ENCODE data around the gene DMD.

DMD gene

DNA sequence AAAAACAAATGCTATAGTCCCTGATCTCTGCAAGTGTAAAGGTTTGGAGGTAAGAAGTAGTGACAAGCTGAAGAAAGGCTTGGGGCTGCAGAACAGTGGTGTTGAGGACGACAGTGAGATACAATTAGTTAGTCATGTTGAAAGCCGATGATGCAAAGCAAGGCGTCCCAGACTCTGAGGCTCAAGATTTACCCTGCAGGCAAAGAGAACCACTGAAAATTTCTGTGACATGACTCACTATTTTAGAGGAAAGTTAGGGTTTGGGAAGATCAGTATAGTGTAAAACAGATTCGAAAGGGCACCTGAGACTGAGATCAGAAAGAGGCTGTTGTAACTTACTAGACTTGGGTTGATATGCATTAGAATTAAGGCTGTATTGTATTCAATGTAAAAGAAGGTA is 1858.3 kb downstream of the DMD start:
- Histone ChIP-seq H3K27ac (ENCODE audit: low read length) (no peak overlapping the region), H4K20me1 (ENCODE audit: insufficient read depth, low read length) (no peaks in the 10 kb centered on the region), H3K27me3 (replicated peaks; ENCODE audit: insufficient read depth, low read length) (no peaks in the 10 kb centered on the region), H3K9ac (ENCODE audit: low read length) (no peak overlapping the region), H3K79me2 (ENCODE audit: low read length) (no peaks in the 10 kb centered on the region), H3K9me3 (replicated peaks; ENCODE audit: insufficient read depth, low read length) (no peaks in the 10 kb centered on the region), H3K4me1 (ENCODE audit: low read length) (no peaks in the 10 kb centered on the region), H3K36me3 (replicated peaks; ENCODE audit: insufficient read depth, low read length) (no peaks in the 10 kb centered on the region), H3F3A (ENCODE audit: insufficient read depth, low read length) (no peaks in the 10 kb centered on the region), H2AFZ (ENCODE audit: low read length) (no peak overlapping the region), H3K9me2 (replicated peaks; ENCODE audit: insufficient read depth, low read length) (no peaks in the 10 kb centered on the region), H3K4me2 (ENCODE audit: low read depth, low read length) (no peak overlapping the region), H3K4me3 (ENCODE audit: low read length) (no peak overlapping the region)
- no peak for DNase-seq
- TF ChIP-seq EZH2phosphoT487 (IDR thresholded peaks at IDR 0.05; ENCODE audit: low read length) = no peak
- TF ChIP-seq CTCF (IDR thresholded peaks at IDR 0.05; ENCODE audit: low read length) = no peak
- no peak for TF ChIP-seq EZH2 (optimal IDR thresholded peaks at IDR 0.05; ENCODE audit: low read depth, low read length)

DNA sequence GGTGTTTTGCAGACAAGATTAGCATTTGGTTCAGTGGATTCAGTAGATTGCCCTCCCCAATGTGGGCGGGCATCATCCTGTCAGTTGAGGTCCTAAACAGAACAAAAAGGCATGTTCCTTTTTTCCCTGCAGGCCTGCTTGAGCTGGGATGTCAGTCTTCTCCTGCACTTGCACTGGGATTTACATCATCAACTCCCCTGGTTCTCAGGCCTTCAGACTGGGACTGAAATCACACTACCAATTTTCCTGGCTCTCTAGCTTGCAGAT is 1860.6 kb downstream of the DMD start:
- Histone ChIP-seq H3K4me1 (ENCODE audit: low read length) (no peaks in the 10 kb centered on the region), H3K27me3 (replicated peaks; ENCODE audit: insufficient read depth, low read length) (no peaks in the 10 kb centered on the region), H3K4me2 (ENCODE audit: low read depth, low read length) (no peak overlapping the region)

GRCh38 chrX:31349515-31349914 is 1861.8 kb downstream of the DMD start:
- H3K4me3 ChIP-seq (ENCODE audit: low read length) = no peak overlapping the region
- H3K4me2 ChIP-seq (ENCODE audit: low read depth, low read length) = no peak overlapping the region
- H3K27ac ChIP-seq (ENCODE audit: low read length) = no peak overlapping the region
- H3F3A ChIP-seq (ENCODE audit: insufficient read depth, low read length) = no peaks in the 10 kb centered on the region
- H2AFZ ChIP-seq (ENCODE audit: low read length) = no peak overlapping the region
- H3K27me3 ChIP-seq (replicated peaks; ENCODE audit: insufficient read depth, low read length) = no peaks in the 10 kb centered on the region
- H3K36me3 ChIP-seq (replicated peaks; ENCODE audit: insufficient read depth, low read length) = no peaks in the 10 kb centered on the region
- H3K4me1 ChIP-seq (ENCODE audit: low read length) = no peaks in the 10 kb centered on the region
- DNase-seq = no peak
- H3K9ac ChIP-seq (ENCODE audit: low read length) = no peak overlapping the region
- no peaks in the 10 kb centered on the region for H3K9me3 ChIP-seq (replicated peaks; ENCODE audit: insufficient read depth, low read length)
- no peaks in the 10 kb centered on the region for H3K79me2 ChIP-seq (ENCODE audit: low read length)
- no peaks in the 10 kb centered on the region for H4K20me1 ChIP-seq (ENCODE audit: insufficient read depth, low read length)
- TF ChIP-seq EZH2 (optimal IDR thresholded peaks at IDR 0.05; ENCODE audit: low read depth, low read length) (no peak), EZH2phosphoT487 (IDR thresholded peaks at IDR 0.05; ENCODE audit: low read length) (no peak), CTCF (IDR thresholded peaks at IDR 0.05; ENCODE audit: low read length) (no peak)
- no peaks in the 10 kb centered on the region for H3K9me2 ChIP-seq (replicated peaks; ENCODE audit: insufficient read depth, low read length)

More for the DNA sequence above, 1860.6 kb downstream of the DMD start:
- H3K79me2 ChIP-seq (ENCODE audit: low read length) = no peaks in the 10 kb centered on the region
- H3K9me2 ChIP-seq (replicated peaks; ENCODE audit: insufficient read depth, low read length) = no peaks in the 10 kb centered on the region
- no peaks in the 10 kb centered on the region for H3K36me3 ChIP-seq (replicated peaks; ENCODE audit: insufficient read depth, low read length)
- no peak overlapping the region for H3K9ac ChIP-seq (ENCODE audit: low read length)
- no peak for TF ChIP-seq CTCF (IDR thresholded peaks at IDR 0.05; ENCODE audit: low read length)
- TF ChIP-seq EZH2 (optimal IDR thresholded peaks at IDR 0.05; ENCODE audit: low read depth, low read length) = no peak
- H3F3A ChIP-seq (ENCODE audit: insufficient read depth, low read length) = no peaks in the 10 kb centered on the region
- DNase-seq = no peak
- no peaks in the 10 kb centered on the region for H4K20me1 ChIP-seq (ENCODE audit: insufficient read depth, low read length)
- H3K9me3 ChIP-seq (replicated peaks; ENCODE audit: insufficient read depth, low read length) = no peaks in the 10 kb centered on the region
- H2AFZ ChIP-seq (ENCODE audit: low read length) = no peak overlapping the region
- H3K27ac ChIP-seq (ENCODE audit: low read length) = no peak overlapping the region
- no peak overlapping the region for H3K4me3 ChIP-seq (ENCODE audit: low read length)

GRCh38 chrX:31340587-31340986 is 1870.8 kb downstream of the DMD start:
- H3K36me3 ChIP-seq (replicated peaks; ENCODE audit: insufficient read depth, low read length) = no peaks in the 10 kb centered on the region
- no peak overlapping the region for H3K4me2 ChIP-seq (ENCODE audit: low read depth, low read length)
- DNase-seq = no peak
- no peak overlapping the region for H2AFZ ChIP-seq (ENCODE audit: low read length)
- no peaks in the 10 kb centered on the region for H3K79me2 ChIP-seq (ENCODE audit: low read length)
- H3K9ac ChIP-seq (ENCODE audit: low read length) = no peak overlapping the region
- no peaks in the 10 kb centered on the region for H3K27me3 ChIP-seq (replicated peaks; ENCODE audit: insufficient read depth, low read length)
- H3F3A ChIP-seq (ENCODE audit: insufficient read depth, low read length) = no peaks in the 10 kb centered on the region
- no peak overlapping the region for H3K4me3 ChIP-seq (ENCODE audit: low read length)
- no peak overlapping the region for H3K27ac ChIP-seq (ENCODE audit: low read length)
- no peaks in the 10 kb centered on the region for H3K9me3 ChIP-seq (replicated peaks; ENCODE audit: insufficient read depth, low read length)
- TF ChIP-seq CTCF (IDR thresholded peaks at IDR 0.05; ENCODE audit: low read length) = no peak
- no peak for TF ChIP-seq EZH2phosphoT487 (IDR thresholded peaks at IDR 0.05; ENCODE audit: low read length)
- no peak for TF ChIP-seq EZH2 (optimal IDR thresholded peaks at IDR 0.05; ENCODE audit: low read depth, low read length)
- H3K4me1 ChIP-seq (ENCODE audit: low read length) = no peaks in the 10 kb centered on the region
- H4K20me1 ChIP-seq (ENCODE audit: insufficient read depth, low read length) = no peaks in the 10 kb centered on the region
- no peaks in the 10 kb centered on the region for H3K9me2 ChIP-seq (replicated peaks; ENCODE audit: insufficient read depth, low read length)

Data from MM.1S (cell line).